H1 (cell line): ENCODE data around the gene HEATR5A. TPM values are rescaled to one million over a fixed set of nuclear protein-coding genes. Genes with fewer than 3 reads are reported as not detected.

Experiments used
- CTCF ChIA-PET: fragments of 300-600 bp; sonication (Branson Sonifier 250); formaldehyde crosslinking; loops from one replicate; lab custom pipeline; 2021; ENCODE audit not compliant: partially characterized antibody; lab: Charles Lee
- POLR2A ChIA-PET: fragments of 300-600 bp; sonication (Branson Sonifier 250); formaldehyde crosslinking; loops from one replicate; lab custom pipeline; 2021; ENCODE audit warnings: inconsistent platforms; ENCODE audit not compliant: partially characterized antibody; lab: Charles Lee
- DNase-seq, 2 experiments: peaks; one replicate each; pipeline versions ENCODE4 v3.0.0 to v3.0.0-alpha.2; 2010 to 2022; ENCODE audit warnings: low spot score in 2 of 2, low read depth in 1 of 2, mixed read lengths in 1 of 2
- FAIRE-seq: peaks from 2 replicates; lab custom pipeline; 2011; peaks lifted over from hg19 to GRCh38; lab: Jason Lieb, UNC
- H2AFZ ChIP-seq: 2 replicates; pipeline ENCODE4 v1.8.1; 2012; ENCODE audit warnings: low read length, inconsistent platforms
- H2AK5ac ChIP-seq: 2 replicates; pipeline ENCODE4 v1.6.1; 2013; ENCODE audit warnings: low read depth, low read length
- H2BK120ac ChIP-seq: replicated peaks from 2 replicates; pipeline ENCODE3; 2013; ENCODE audit warnings: low read depth, low read length, inconsistent platforms
- H2BK12ac ChIP-seq: 2 replicates; pipeline ENCODE4 v1.6.1; 2013; ENCODE audit warnings: low read depth, low read length
- H2BK15ac ChIP-seq: 2 replicates; pipeline ENCODE4 v1.6.1; 2013; ENCODE audit warnings: low read length
- H2BK20ac ChIP-seq: 2 replicates; pipeline ENCODE4 v1.6.1; 2013; ENCODE audit warnings: low read length
- H2BK5ac ChIP-seq: 2 replicates; pipeline ENCODE4 v1.6.1; 2013; ENCODE audit warnings: low read depth, low read length
- H3K14ac ChIP-seq: 2 replicates; pipeline ENCODE4 v1.6.1; 2013; ENCODE audit warnings: inconsistent platforms; ENCODE audit not compliant: insufficient read length
- H3K18ac ChIP-seq: 2 replicates; pipeline ENCODE4 v1.6.1; 2013; ENCODE audit warnings: low read length; ENCODE audit errors: extremely low read depth
- H3K23ac ChIP-seq: 2 replicates; pipeline ENCODE4 v1.6.1; 2013; ENCODE audit warnings: inconsistent platforms; ENCODE audit not compliant: insufficient read length
- H3K23me2 ChIP-seq: 2 replicates; pipeline ENCODE4 v1.6.1; 2013; ENCODE audit warnings: low read depth, low read length
- H3K27ac ChIP-seq: 2 replicates; pipeline ENCODE4 v1.6.1; 2011; ENCODE audit warnings: low read depth, low read length, inconsistent platforms
- H3K27me3 ChIP-seq, 4 experiments: replicated peaks in 1 of 4; 1 replicate in 1 of 4; 2 replicates in 3 of 4; pipeline versions ENCODE4 v1.6.1 to v1.8.1; 2011 to 2013; ENCODE audit warnings: low read length in 3 of 4, mild to moderate bottlenecking in 3 of 4, inconsistent platforms in 2 of 4, mixed read lengths in 2 of 4, moderate library complexity in 1 of 4; ENCODE audit not compliant: control insufficient read depth in 3 of 4, insufficient read depth in 3 of 4; ENCODE audit errors: extremely low read depth in 1 of 4
- H3K36me3 ChIP-seq, 4 experiments: 2 replicates each; pipeline versions ENCODE4 v1.6.1 to v1.8.1; 2011 to 2013; ENCODE audit warnings: mild to moderate bottlenecking in 4 of 4, low read length in 3 of 4, moderate library complexity in 2 of 4, control low read depth in 1 of 4, inconsistent platforms in 1 of 4; ENCODE audit not compliant: insufficient read depth in 4 of 4, control insufficient read depth in 2 of 4
- H3K4ac ChIP-seq: replicated peaks from 2 replicates; pipeline ENCODE3; 2013; ENCODE audit warnings: low read length, low read depth, mixed read lengths, inconsistent platforms; ENCODE audit not compliant: insufficient read length
- H3K4me1 ChIP-seq, 4 experiments: replicated peaks in 1 of 4; 1 replicate in 1 of 4; 2 replicates in 3 of 4; pipeline versions ENCODE4 v1.6.1 to v1.8.1; 2011 to 2013; ENCODE audit warnings: low read length in 3 of 4, inconsistent platforms in 2 of 4, mixed read lengths in 1 of 4; ENCODE audit not compliant: insufficient read depth in 4 of 4, control insufficient read depth in 3 of 4
- H3K4me2 ChIP-seq, 2 experiments: 2 replicates each; pipeline versions ENCODE4 v1.6.1 to v1.8.1; 2011 to 2013; ENCODE audit warnings: low read depth in 2 of 2, low read length in 2 of 2, control low read depth in 1 of 2, inconsistent platforms in 1 of 2, mild to moderate bottlenecking in 1 of 2; ENCODE audit not compliant: insufficient read depth in 1 of 2
- H3K4me3 ChIP-seq, 4 experiments: fragments of 200-600, 300-600 bp in 1 of 4; sonication (generic), shearing (Covaris generic), sonication (Bioruptor Twin) in 1 of 4; 2 replicates each; pipeline versions ENCODE4 v1.5.1 to v1.8.1; 2011 to 2016; ENCODE audit warnings: low read length in 4 of 4, low read depth in 3 of 4, control low read depth in 2 of 4, inconsistent platforms in 2 of 4, mild to moderate bottlenecking in 2 of 4, mixed read lengths in 1 of 4, moderate library complexity in 1 of 4; ENCODE audit not compliant: insufficient read depth in 2 of 4; ENCODE audit errors: extremely low read depth in 1 of 4
- H3K56ac ChIP-seq: replicated peaks from 2 replicates; pipeline ENCODE3; 2013; ENCODE audit warnings: low read depth, mild to moderate bottlenecking, mixed read lengths, low read length, inconsistent platforms; ENCODE audit not compliant: insufficient read length
- H3K79me1 ChIP-seq: 2 replicates; pipeline ENCODE4 v1.6.1; 2013; ENCODE audit warnings: low read depth, low read length, control low read depth
- H3K79me2 ChIP-seq, 2 experiments: 2 replicates each; pipeline versions ENCODE4 v1.6.1 to v1.8.1; 2012 to 2013; ENCODE audit warnings: low read length in 2 of 2, mild to moderate bottlenecking in 2 of 2, inconsistent platforms in 1 of 2; ENCODE audit not compliant: insufficient read depth in 2 of 2, control insufficient read depth in 1 of 2
- H3K9ac ChIP-seq, 4 experiments: replicated peaks in 1 of 4; 1 replicate in 1 of 4; 2 replicates in 3 of 4; pipeline versions ENCODE4 v1.6.1 to v1.8.1; 2011 to 2013; ENCODE audit warnings: low read depth in 3 of 4, low read length in 3 of 4, control low read depth in 2 of 4, mild to moderate bottlenecking in 2 of 4, moderate library complexity in 2 of 4, inconsistent platforms in 1 of 4; ENCODE audit errors: extremely low read depth in 1 of 4
- H3K9me3 ChIP-seq, 2 experiments: 2 replicates each; pipeline versions ENCODE4 v1.6.1 to v1.8.1; 2012 to 2013; ENCODE audit warnings: mild to moderate bottlenecking in 2 of 2, moderate library complexity in 2 of 2, control low read depth in 1 of 2, inconsistent platforms in 1 of 2, low read depth in 1 of 2, low read length in 1 of 2, mixed read lengths in 1 of 2; ENCODE audit not compliant: insufficient read depth in 2 of 2
- H4K20me1 ChIP-seq, 2 experiments: replicated peaks in 1 of 2; 2 replicates each; pipeline versions ENCODE3 to v1.8.1; 2011 to 2013; ENCODE audit warnings: inconsistent platforms in 2 of 2, low read length in 2 of 2, mild to moderate bottlenecking in 1 of 2; ENCODE audit not compliant: insufficient read depth in 2 of 2, control insufficient read depth in 1 of 2
- H4K5ac ChIP-seq: 2 replicates; pipeline ENCODE4 v1.6.1; 2013; ENCODE audit warnings: low read length, low read depth, mixed read lengths, inconsistent platforms; ENCODE audit not compliant: insufficient read length
- H4K8ac ChIP-seq: 2 replicates; pipeline ENCODE4 v1.8.0; 2013; ENCODE audit warnings: mild to moderate bottlenecking, moderate library complexity, low read length, inconsistent platforms; ENCODE audit not compliant: insufficient read depth; ENCODE audit errors: extremely low read depth
- H4K91ac ChIP-seq: replicated peaks from 2 replicates; pipeline ENCODE3; 2013; ENCODE audit warnings: low read length, mixed read lengths, inconsistent platforms; ENCODE audit not compliant: insufficient read length
- ASH2L ChIP-seq: fragments of 200-600, 300-600 bp; sonication (generic); IDR thresholded peaks from one replicate; pipeline ENCODE4 v1.7.1; 2017; ENCODE audit warnings: low read length
- BACH1 ChIP-seq: IDR thresholded peaks from 2 replicates; pipeline ENCODE4 v1.6.1; 2012; ENCODE audit warnings: low read length, improper control_type of control experiment
- CBX8 ChIP-seq: fragments of 300-800, 300-1000 bp; sonication (generic); IDR thresholded peaks from 2 replicates; pipeline ENCODE4 v1.7.1; 2016; ENCODE audit warnings: low read depth, low read length, borderline replicate concordance
- CTBP2 ChIP-seq: IDR thresholded peaks from 2 replicates; pipeline ENCODE4 v1.7.0; 2011; ENCODE audit warnings: borderline replicate concordance, mild to moderate bottlenecking, moderate library complexity, mixed read lengths, low read length; ENCODE audit not compliant: insufficient read depth, insufficient read length
- EGR1 ChIP-seq: IDR thresholded peaks from 2 replicates; pipeline ENCODE4 v1.6.1; 2011; ENCODE audit warnings: low read depth, low read length, borderline replicate concordance
- EZH2 ChIP-seq: fragments of 200-600 bp; sonication (generic); IDR thresholded peaks from 2 replicates; pipeline ENCODE4 v1.7.1; 2012; ENCODE audit warnings: low read depth, mild to moderate bottlenecking, moderate library complexity, low read length, inconsistent platforms; ENCODE audit not compliant: severe bottlenecking
- JUN ChIP-seq: IDR thresholded peaks from 2 replicates; pipeline ENCODE4 v1.6.1; 2011; ENCODE audit warnings: low read depth, mild to moderate bottlenecking, improper control_type of control experiment, low read length
- KDM5A ChIP-seq: fragments of 200-600 bp; IDR thresholded peaks from 2 replicates; pipeline ENCODE4 v1.7.1; 2012; ENCODE audit warnings: mild to moderate bottlenecking, low read length, inconsistent platforms, mixed read lengths
- POLR2A ChIP-seq, 2 experiments: IDR thresholded peaks; 1 replicate in 1 of 2; 2 replicates in 1 of 2; pipeline ENCODE4 v1.6.1; 2011; ENCODE audit warnings: low read depth in 2 of 2, low read length in 2 of 2, mild to moderate bottlenecking in 2 of 2; ENCODE audit errors: control extremely low read depth in 1 of 2
- SIN3A ChIP-seq, 2 experiments: IDR thresholded peaks in 1 of 2; conservative IDR thresholded peaks in 1 of 2; 2 replicates each; pipeline ENCODE4 v1.6.1; 2011 to 2012; ENCODE audit warnings: low read length in 2 of 2, improper control_type of control experiment in 1 of 2, low read depth in 1 of 2, mild to moderate bottlenecking in 1 of 2
- SP1 ChIP-seq: IDR thresholded peaks from 2 replicates; pipeline ENCODE4 v1.6.1; 2011; ENCODE audit warnings: low read depth, low read length
- SP2 ChIP-seq: IDR thresholded peaks from 2 replicates; pipeline ENCODE4 v1.6.1; 2012; ENCODE audit warnings: mild to moderate bottlenecking, low read length, inconsistent platforms
- TBP ChIP-seq: IDR thresholded peaks from 2 replicates; pipeline ENCODE4 v1.6.1; 2011; ENCODE audit warnings: low read depth, low read length, improper control_type of control experiment
- TCF12 ChIP-seq: IDR thresholded peaks from 2 replicates; pipeline ENCODE4 v1.6.1; 2011; ENCODE audit warnings: low read depth, mild to moderate bottlenecking, low read length
- ZNF274 ChIP-seq: IDR thresholded peaks from 2 replicates; pipeline ENCODE4 v1.7.0; 2012; ENCODE audit warnings: low read length, borderline replicate concordance; ENCODE audit errors: extremely low read depth
- polyA plus RNA-seq, 7 experiments: library from polyadenylated mRNA; depleted of rRNA in 3 of 7; stranded (reverse) in 5 of 7; unstranded in 2 of 7; fragments of >200 nt in 5 of 7; fragments of 200-250 nt in 2 of 7; gene quantifications; 1 replicate in 5 of 7; 2 replicates in 1 of 7; 4 replicates in 1 of 7; pipeline versions ENCODE4 v1.2.1 to v1.2.3, GENCODE V29; 2011 to 2013; ENCODE audit warnings: missing spikeins in 2 of 7, mixed read lengths in 2 of 7
- total RNA-seq: library from RNA; stranded (reverse); fragmentation: NEBNext Ultra II Directional; extraction: Animal tissue kit (Norgen Biotek cat#: 25700); gene quantifications from 2 replicates; pipeline ENCODE4 v1.2.1, GENCODE V29; 2021
- TF ChIP-seq, protein P1 (sequence below): IDR thresholded peaks from 2 replicates; pipeline ENCODE4 v1.6.1; 2011; ENCODE audit warnings: low read length, improper control_type of control experiment

Gene HEATR5A
- total and polyA plus RNA-seq, 2 of the 8 experiments (the other 6 are each of a cell fraction or from before 2014, with no cell fraction given) = 9.0 to 36.2 TPM

DNA sequence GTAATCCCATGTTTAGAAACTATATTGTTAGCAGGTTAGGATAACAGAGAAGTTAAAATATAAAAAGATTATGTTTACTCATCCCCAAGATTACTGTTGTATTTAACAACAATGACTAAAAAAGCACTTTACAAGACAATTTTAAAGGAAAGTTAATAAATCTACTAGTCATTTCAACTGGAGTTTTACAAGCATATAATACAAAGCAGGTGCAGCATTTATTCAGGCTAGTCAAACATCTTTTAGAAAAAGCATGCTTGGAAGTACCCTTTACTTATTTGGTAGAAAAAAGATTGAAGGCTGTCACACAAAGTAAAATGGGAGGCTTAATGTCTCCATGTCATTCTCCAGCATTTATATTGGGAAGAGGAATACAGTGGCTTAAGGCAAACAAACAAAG lies 80.6 kb downstream of the HEATR5A start:
- no peak for FAIRE-seq
- no peak for DNase-seq
- CTCF ChIA-PET = no interaction called here
- no peak for TF ChIP-seq BACH1
- TF ChIP-seq EGR1 = no peak
- no peak for TF ChIP-seq SP1
- TF ChIP-seq TCF12 = no peak
- no peak for TF ChIP-seq JUN
- TF ChIP-seq EZH2 = no peak
- TF ChIP-seq CBX8 = no peak
- TF ChIP-seq TBP = no peak
- no peak for TF ChIP-seq ASH2L
- TF ChIP-seq KDM5A = no peak
- TF ChIP-seq POLR2A (IDR thresholded peaks at IDR 0.05; ENCODE audit: control extremely low read depth in 1 of 2, low read depth in 2 of 2, low read length in 2 of 2) = no peak
- TF ChIP-seq CTBP2 = no peak
- TF ChIP-seq, protein P1, sequence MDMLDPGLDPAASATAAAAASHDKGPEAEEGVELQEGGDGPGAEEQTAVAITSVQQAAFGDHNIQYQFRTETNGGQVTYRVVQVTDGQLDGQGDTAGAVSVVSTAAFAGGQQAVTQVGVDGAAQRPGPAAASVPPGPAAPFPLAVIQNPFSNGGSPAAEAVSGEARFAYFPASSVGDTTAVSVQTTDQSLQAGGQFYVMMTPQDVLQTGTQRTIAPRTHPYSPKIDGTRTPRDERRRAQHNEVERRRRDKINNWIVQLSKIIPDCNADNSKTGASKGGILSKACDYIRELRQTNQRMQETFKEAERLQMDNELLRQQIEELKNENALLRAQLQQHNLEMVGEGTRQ = no peak
- TF ChIP-seq SIN3A (conservative IDR thresholded peaks at IDR 0.05 in 1 of 2, IDR thresholded peaks at IDR 0.05 in 1 of 2; ENCODE audit: low read depth in 1 of 2, low read length in 2 of 2) = no peak
- no peak for TF ChIP-seq ZNF274
- no peak for TF ChIP-seq SP2

More for the DNA sequence above, 80.6 kb downstream of the HEATR5A start:
- H4K20me1 ChIP-seq = no peaks in the 10 kb centered on the region
- no peak overlapping the region for H3K4me2 ChIP-seq
- H2BK120ac ChIP-seq = no peak overlapping the region
- no peak overlapping the region for H4K91ac ChIP-seq
- H3K27ac ChIP-seq = no peak overlapping the region
- H2BK5ac ChIP-seq = no peak overlapping the region
- no peaks in the 10 kb centered on the region for H3K79me2 ChIP-seq
- H3K23ac ChIP-seq = no peak overlapping the region
- POLR2A ChIA-PET = no interaction called here
- H3K27me3 ChIP-seq = no peaks in the 10 kb centered on the region
- no peaks in the 10 kb centered on the region for H3K9me3 ChIP-seq
- no peak overlapping the region for H4K8ac ChIP-seq
- H2BK20ac ChIP-seq = no peak overlapping the region
- no peak overlapping the region for H2AK5ac ChIP-seq
- H3K18ac ChIP-seq = no peak overlapping the region
- no peak overlapping the region for H3K14ac ChIP-seq
- no peak overlapping the region for H3K9ac ChIP-seq
- H3K4me1 ChIP-seq = no peaks in the 10 kb centered on the region
- H3K4me3 ChIP-seq = no peak overlapping the region
- no peak overlapping the region for H3K4ac ChIP-seq
- H3K56ac ChIP-seq = no peak overlapping the region
- no peak overlapping the region for H2BK12ac ChIP-seq
- 0 out of 8 replicates have a peak, but pooled peaks cover 0 to 2% (median 0%) of the 10 kb centered on the region in 4 experiments for H3K36me3 ChIP-seq
- no peaks in the 10 kb centered on the region for H3K23me2 ChIP-seq
- no peak overlapping the region for H2AFZ ChIP-seq
- no peak overlapping the region for H2BK15ac ChIP-seq
- no peaks in the 10 kb centered on the region for H3K79me1 ChIP-seq
- no peak overlapping the region for H4K5ac ChIP-seq
